ENCODE measurements around the gene LRATD1. TPM values are rescaled to one million over a fixed set of nuclear protein-coding genes. Genes with fewer than 3 reads are reported as not detected.

The LRATD1 gene
- total RNA-seq, 1 donor: 0.36 TPM

DNA sequence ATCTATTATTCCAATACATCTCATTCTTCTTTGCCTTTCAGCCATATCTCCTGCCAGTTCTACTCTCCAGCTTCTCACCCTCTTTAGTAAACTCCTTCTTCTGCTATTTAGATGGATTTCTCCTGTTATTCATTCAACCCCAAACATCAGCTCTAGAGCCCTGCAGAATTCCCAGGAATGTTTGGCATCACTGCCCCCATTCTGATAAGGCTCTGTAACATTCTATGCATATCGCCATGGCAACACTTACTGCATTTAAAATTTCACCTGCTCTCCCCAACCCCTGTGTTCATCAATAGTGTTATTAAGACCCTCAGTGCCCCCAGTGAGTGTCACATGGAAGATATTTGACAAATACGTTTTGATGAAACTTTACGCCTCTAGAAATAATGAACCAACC is 28.6 kb downstream of the LRATD1 start:
- no peak for DNase-seq (ENCODE audit: low read depth)
- no peak overlapping the region for H3K4me3 ChIP-seq (ENCODE audit: low read depth, low read length)
- no peak for TF ChIP-seq CTCF (IDR thresholded peaks at IDR 0.05; ENCODE audit: insufficient read depth, low read length)

DNA sequence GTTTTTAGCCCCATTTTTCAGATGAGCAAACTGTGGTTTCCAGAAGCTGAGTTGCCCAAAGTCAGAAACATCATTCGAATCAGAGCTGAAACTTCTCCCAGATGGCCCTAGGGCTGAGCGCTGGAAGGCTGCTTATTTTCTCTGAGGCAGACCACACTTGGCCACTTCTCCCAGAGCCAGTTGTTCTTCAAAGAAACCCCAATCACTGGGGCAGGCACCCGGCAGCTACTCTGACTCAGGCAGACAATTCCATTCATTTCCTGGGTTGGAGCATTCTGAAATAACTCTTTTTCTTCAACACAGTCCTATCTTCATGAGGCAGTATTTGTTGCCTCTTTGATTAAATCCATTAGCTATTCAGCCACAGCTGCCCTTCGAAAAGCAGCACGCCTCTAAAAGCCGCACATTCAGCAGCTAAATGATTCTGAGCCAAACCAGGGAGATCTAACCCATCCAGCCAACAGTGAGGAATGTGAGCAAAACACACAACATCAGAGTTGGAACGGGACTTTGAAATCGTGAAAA is 40.9 kb downstream of the LRATD1 start:
- H3K4me3 ChIP-seq (ENCODE audit: low read depth, low read length): no peak overlapping the region
- TF ChIP-seq CTCF (IDR thresholded peaks at IDR 0.05; ENCODE audit: insufficient read depth, low read length): no peak
- no peak for DNase-seq (ENCODE audit: low read depth)

- DNase-seq (ENCODE audit: low read depth): no peak
- no peak overlapping the region for H3K4me3 ChIP-seq (ENCODE audit: low read depth, low read length)
- TF ChIP-seq CTCF (IDR thresholded peaks at IDR 0.05; ENCODE audit: insufficient read depth, low read length): no peak
Observed at GRCh38 chr2:14675489-14675888, 43.0 kb downstream of the LRATD1 start.

GRCh38 chr2:14676371-14676770 is 43.9 kb downstream of the LRATD1 start:
- no peak for TF ChIP-seq CTCF (IDR thresholded peaks at IDR 0.05; ENCODE audit: insufficient read depth, low read length)
- no peak overlapping the region for H3K4me3 ChIP-seq (ENCODE audit: low read depth, low read length)
- DNase-seq (ENCODE audit: low read depth): no peak

DNA sequence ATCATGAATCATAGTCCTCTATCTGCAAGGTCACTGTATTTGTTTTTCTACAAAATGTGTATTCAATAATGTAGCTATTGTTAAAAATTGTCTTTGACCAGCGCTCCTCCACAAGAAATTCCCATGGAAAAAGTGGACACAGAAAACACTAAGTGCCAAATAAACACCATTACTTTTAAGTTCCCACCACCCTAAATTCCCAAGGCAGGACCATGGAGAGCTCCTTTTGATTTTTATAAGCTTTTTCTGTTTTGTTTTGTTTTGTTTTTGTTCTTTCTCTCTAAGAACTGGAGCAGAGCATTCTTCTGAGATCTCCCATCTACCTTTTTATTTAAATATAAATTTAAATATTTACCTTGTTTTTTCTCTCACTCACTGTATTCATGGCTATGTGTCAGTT is 44.5 kb downstream of the LRATD1 start:
- H3K4me3 ChIP-seq (ENCODE audit: low read depth, low read length): no peak overlapping the region
- TF ChIP-seq CTCF (IDR thresholded peaks at IDR 0.05; ENCODE audit: insufficient read depth, low read length): no peak
- no peak for DNase-seq (ENCODE audit: low read depth)

DNA sequence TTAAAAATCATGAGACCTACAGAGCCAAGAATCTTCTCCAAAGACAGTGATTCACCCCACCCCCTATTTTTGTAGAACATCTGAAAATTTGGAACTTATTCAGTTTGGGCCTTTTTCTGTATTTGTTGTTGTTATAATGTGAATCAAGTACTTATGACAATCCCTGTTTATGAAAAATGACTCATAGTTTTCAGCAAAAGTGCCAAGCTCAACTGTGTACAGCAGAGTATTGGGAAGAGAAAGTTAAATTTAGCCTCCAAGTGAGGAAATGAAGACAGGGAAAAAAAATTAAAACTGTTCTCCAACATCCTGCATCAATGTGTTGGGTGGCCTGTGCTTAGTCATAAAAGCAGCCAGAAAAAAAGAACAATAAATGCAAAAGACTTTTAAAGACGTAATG is 46.2 kb downstream of the LRATD1 start:
- no peak for TF ChIP-seq CTCF (IDR thresholded peaks at IDR 0.05; ENCODE audit: insufficient read depth, low read length)
- H3K4me3 ChIP-seq (ENCODE audit: low read depth, low read length): no peak overlapping the region
- DNase-seq (ENCODE audit: low read depth): no peak

DNA sequence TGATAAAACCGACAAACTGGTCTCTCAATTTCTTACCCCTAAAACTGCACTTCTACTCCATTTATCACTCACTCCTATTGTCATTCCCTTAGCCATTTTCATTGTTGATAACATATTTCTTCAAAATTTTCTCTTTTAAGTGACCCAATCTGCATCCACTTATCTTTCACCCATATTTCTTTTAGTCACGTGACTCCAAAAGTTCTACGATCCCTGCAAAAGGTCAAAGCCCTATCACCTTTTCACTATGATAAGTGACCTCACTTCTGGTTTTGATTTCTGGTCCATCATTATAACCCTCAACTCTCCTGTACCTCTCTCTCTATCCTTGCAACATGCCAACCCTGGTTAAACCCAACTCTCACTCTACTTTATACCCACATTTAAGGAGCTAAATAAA is 49.1 kb downstream of the LRATD1 start:
- no peak overlapping the region for H3K4me3 ChIP-seq (ENCODE audit: low read depth, low read length)
- TF ChIP-seq CTCF (IDR thresholded peaks at IDR 0.05; ENCODE audit: insufficient read depth, low read length): no peak
- no peak for DNase-seq (ENCODE audit: low read depth)
